GM23338 (cell line): ENCODE data around the gene EPHA8. TPM values are rescaled to one million over a fixed set of nuclear protein-coding genes. Genes with fewer than 3 reads are reported as not detected.

Source experiments
- ATAC-seq: fragments of 200-7000 bp; cut with Tn5 transposase; 3 replicates; pipeline ENCODE4 v1.9.1; 2020
- DNase-seq: peaks from one replicate; pipeline ENCODE4 v3.0.0-alpha.2; 2015; ENCODE audit warnings: low spot score
- H2AFZ ChIP-seq: fragments of 200-600 bp; sonication (generic); 2 replicates; pipeline ENCODE4 v1.8.0; 2016; ENCODE audit warnings: antibody characterized with exemption, mild to moderate bottlenecking, moderate library complexity
- H3F3A ChIP-seq: fragments of 200-600 bp; sonication (generic); replicated peaks from 2 replicates; pipeline ENCODE4 v1.8.0; 2017; ENCODE audit warnings: antibody characterized with exemption, mixed run types, low read depth
- H3K27ac ChIP-seq: fragments of 200-600 bp; sonication (generic); 2 replicates; pipeline ENCODE4 v1.6.1; 2016; ENCODE audit warnings: low read depth
- H3K27me3 ChIP-seq: fragments of 200-600 bp; sonication (generic); 2 replicates; pipeline ENCODE4 v1.8.0; 2016; ENCODE audit warnings: mild to moderate bottlenecking, mixed run types, moderate library complexity; ENCODE audit not compliant: insufficient read depth
- H3K36me3 ChIP-seq: fragments of 200-600 bp; sonication (generic); 2 replicates; pipeline ENCODE4 v1.8.0; 2016; ENCODE audit warnings: mild to moderate bottlenecking; ENCODE audit not compliant: insufficient read depth
- H3K4me1 ChIP-seq: fragments of 200-600 bp; sonication (generic); 2 replicates; pipeline ENCODE4 v1.8.0; 2016; ENCODE audit warnings: mild to moderate bottlenecking, moderate library complexity; ENCODE audit not compliant: insufficient read depth
- H3K4me2 ChIP-seq: fragments of 200-600 bp; sonication (generic); 2 replicates; pipeline ENCODE4 v1.7.1; 2017; ENCODE audit warnings: mixed run types
- H3K4me3 ChIP-seq: fragments of 200-600 bp; sonication (generic); 2 replicates; pipeline ENCODE4 v1.6.1; 2016; ENCODE audit warnings: mixed run types
- H3K79me2 ChIP-seq: fragments of 200-600 bp; sonication (generic); replicated peaks from 2 replicates; pipeline ENCODE4 v1.8.0; 2017; ENCODE audit warnings: mild to moderate bottlenecking; ENCODE audit not compliant: insufficient read depth
- H3K9me2 ChIP-seq: fragments of 200-600 bp; sonication (generic); 2 replicates; pipeline ENCODE4 v1.8.0; 2017; ENCODE audit not compliant: insufficient read depth
- H4K20me1 ChIP-seq: fragments of 200-600 bp; sonication (generic); replicated peaks from 2 replicates; pipeline ENCODE4 v1.8.0; 2017; ENCODE audit warnings: mild to moderate bottlenecking; ENCODE audit not compliant: insufficient read depth
- H3K27ac Mint-ChIP-seq: 2 replicates; pipeline ENCODE4 v1.8.0; 2020; ENCODE audit warnings: inconsistent platforms, mild to moderate bottlenecking, moderate library complexity, mixed read lengths
- H3K27me3 Mint-ChIP-seq: 3 replicates; pipeline ENCODE4 v1.8.0; 2022; ENCODE audit warnings: low read depth, mild to moderate bottlenecking, moderate library complexity, mixed read lengths, inconsistent platforms; ENCODE audit not compliant: insufficient read depth, poor library complexity
- H3K36me3 Mint-ChIP-seq: 3 replicates; pipeline ENCODE4 v1.8.0; 2021; ENCODE audit warnings: low read depth, mild to moderate bottlenecking, inconsistent platforms, moderate library complexity, mixed read lengths
- H3K4me1 Mint-ChIP-seq: 3 replicates; pipeline ENCODE4 v1.8.0; 2020; ENCODE audit warnings: mild to moderate bottlenecking, inconsistent platforms, mixed read lengths
- H3K4me3 Mint-ChIP-seq: 3 replicates; pipeline ENCODE4 v1.8.0; 2021; ENCODE audit warnings: moderate library complexity, mild to moderate bottlenecking, inconsistent platforms, mixed read lengths
- H3K9me3 Mint-ChIP-seq: 3 replicates; pipeline ENCODE4 v1.8.0; 2020; ENCODE audit warnings: moderate library complexity, mild to moderate bottlenecking, inconsistent platforms, mixed read lengths
- CREB1 ChIP-seq: fragments of 250-450 bp; sonication (Bioruptor Pico); IDR thresholded peaks from 2 replicates; pipeline ENCODE4 v1.5.0; 2020; ENCODE audit warnings: low read depth, mild to moderate bottlenecking, moderate library complexity
- NANOG ChIP-seq: IDR thresholded peaks from 2 replicates; pipeline ENCODE4 v1.6.1; 2016; ENCODE audit warnings: antibody characterized with exemption, borderline replicate concordance
- STAT1 ChIP-seq: IDR thresholded peaks from one replicate; pipeline ENCODE4 v1.6.1; 2016; ENCODE audit warnings: antibody characterized with exemption; ENCODE audit not compliant: unreplicated experiment
- ZNF114 ChIP-seq: fragments of 250-450 bp; sonication (Bioruptor Pico); IDR thresholded peaks from 2 replicates; pipeline ENCODE4 v1.5.0; 2020; ENCODE audit warnings: mild to moderate bottlenecking, moderate library complexity
- ZNF331 ChIP-seq: fragments of 250-450 bp; sonication (Bioruptor Pico); IDR thresholded peaks from 2 replicates; pipeline ENCODE4 v1.5.0; 2020; ENCODE audit warnings: low read depth, mild to moderate bottlenecking, moderate library complexity
- polyA plus RNA-seq: library from polyadenylated mRNA; unstranded; fragments of >200 nt; fragmentation: Nextera tagmentation; extraction: Ambion mirVana; gene quantifications from 2 replicates; pipeline ENCODE4 v1.2.1, GENCODE V29; 2016
- total RNA-seq: library from RNA; depleted of rRNA; stranded (reverse); fragments of >200 nt; shearing (Covaris generic); gene quantifications from 2 replicates; pipeline ENCODE4 v1.2.3, GENCODE V29; 2014
- TF ChIP-seq, protein P1 (sequence below): fragments of 250-450 bp; sonication (Bioruptor Pico); IDR thresholded peaks from 2 replicates; pipeline ENCODE4 v1.5.0; 2020; ENCODE audit warnings: mild to moderate bottlenecking, moderate library complexity
- TF ChIP-seq, protein P2 (sequence below): IDR thresholded peaks from 2 replicates; pipeline ENCODE4 v1.6.1; 2016; ENCODE audit warnings: antibody characterized with exemption

The EPHA8 gene
- total and polyA plus RNA-seq, 2 experiments from 2014 or later = 2.3 to 5.0 TPM

DNA sequence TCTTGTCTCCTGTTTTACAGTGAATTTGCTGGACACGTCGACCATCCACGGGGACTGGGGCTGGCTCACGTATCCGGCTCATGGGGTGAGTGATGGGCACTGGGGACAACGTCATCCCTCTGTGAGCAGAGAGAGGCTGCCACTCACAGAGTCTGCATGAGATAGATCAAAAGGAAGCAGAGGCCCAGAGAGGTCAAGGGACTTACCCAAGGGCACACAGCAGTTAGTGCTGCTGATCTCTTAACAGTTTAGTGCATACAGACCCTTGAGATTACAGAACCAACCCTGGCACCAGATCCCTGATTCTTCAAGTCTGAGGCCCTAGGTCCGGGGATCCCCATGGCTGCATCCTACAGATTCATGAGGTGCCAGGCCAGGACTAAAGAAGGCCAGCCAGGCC lies 6.0 kb downstream of the EPHA8 start (continued):
- TF ChIP-seq, protein P1, sequence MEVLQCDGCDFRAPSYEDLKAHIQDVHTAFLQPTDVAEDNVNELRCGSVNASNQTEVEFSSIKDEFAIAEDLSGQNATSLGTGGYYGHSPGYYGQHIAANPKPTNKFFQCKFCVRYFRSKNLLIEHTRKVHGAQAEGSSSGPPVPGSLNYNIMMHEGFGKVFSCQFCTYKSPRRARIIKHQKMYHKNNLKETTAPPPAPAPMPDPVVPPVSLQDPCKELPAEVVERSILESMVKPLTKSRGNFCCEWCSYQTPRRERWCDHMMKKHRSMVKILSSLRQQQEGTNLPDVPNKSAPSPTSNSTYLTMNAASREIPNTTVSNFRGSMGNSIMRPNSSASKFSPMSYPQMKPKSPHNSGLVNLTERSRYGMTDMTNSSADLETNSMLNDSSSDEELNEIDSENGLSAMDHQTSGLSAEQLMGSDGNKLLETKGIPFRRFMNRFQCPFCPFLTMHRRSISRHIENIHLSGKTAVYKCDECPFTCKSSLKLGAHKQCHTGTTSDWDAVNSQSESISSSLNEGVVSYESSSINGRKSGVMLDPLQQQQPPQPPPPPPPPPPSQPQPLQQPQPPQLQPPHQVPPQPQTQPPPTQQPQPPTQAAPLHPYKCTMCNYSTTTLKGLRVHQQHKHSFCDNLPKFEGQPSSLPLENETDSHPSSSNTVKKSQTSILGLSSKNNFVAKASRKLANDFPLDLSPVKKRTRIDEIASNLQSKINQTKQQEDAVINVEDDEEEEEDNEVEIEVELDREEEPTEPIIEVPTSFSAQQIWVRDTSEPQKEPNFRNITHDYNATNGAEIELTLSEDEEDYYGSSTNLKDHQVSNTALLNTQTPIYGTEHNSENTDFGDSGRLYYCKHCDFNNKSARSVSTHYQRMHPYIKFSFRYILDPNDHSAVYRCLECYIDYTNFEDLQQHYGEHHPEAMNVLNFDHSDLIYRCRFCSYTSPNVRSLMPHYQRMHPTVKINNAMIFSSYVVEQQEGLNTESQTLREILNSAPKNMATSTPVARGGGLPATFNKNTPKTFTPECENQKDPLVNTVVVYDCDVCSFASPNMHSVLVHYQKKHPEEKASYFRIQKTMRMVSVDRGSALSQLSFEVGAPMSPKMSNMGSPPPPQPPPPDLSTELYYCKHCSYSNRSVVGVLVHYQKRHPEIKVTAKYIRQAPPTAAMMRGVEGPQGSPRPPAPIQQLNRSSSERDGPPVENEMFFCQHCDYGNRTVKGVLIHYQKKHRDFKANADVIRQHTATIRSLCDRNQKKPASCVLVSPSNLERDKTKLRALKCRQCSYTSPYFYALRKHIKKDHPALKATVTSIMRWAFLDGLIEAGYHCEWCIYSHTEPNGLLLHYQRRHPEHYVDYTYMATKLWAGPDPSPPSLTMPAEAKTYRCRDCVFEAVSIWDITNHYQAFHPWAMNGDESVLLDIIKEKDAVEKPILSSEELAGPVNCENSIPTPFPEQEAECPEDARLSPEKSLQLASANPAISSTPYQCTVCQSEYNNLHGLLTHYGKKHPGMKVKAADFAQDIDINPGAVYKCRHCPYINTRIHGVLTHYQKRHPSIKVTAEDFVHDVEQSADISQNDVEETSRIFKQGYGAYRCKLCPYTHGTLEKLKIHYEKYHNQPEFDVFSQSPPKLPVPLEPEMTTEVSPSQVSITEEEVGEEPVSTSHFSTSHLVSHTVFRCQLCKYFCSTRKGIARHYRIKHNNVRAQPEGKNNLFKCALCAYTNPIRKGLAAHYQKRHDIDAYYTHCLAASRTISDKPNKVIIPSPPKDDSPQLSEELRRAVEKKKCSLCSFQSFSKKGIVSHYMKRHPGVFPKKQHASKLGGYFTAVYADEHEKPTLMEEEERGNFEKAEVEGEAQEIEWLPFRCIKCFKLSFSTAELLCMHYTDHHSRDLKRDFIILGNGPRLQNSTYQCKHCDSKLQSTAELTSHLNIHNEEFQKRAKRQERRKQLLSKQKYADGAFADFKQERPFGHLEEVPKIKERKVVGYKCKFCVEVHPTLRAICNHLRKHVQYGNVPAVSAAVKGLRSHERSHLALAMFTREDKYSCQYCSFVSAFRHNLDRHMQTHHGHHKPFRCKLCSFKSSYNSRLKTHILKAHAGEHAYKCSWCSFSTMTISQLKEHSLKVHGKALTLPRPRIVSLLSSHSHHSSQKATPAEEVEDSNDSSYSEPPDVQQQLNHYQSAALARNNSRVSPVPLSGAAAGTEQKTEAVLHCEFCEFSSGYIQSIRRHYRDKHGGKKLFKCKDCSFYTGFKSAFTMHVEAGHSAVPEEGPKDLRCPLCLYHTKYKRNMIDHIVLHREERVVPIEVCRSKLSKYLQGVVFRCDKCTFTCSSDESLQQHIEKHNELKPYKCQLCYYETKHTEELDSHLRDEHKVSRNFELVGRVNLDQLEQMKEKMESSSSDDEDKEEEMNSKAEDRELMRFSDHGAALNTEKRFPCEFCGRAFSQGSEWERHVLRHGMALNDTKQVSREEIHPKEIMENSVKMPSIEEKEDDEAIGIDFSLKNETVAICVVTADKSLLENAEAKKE (CRISPR knock-in tag) = no peak
- TF ChIP-seq NANOG = no peak
- no peak for TF ChIP-seq STAT1
- no peak for TF ChIP-seq CREB1 (CRISPR knock-in tag)

DNA sequence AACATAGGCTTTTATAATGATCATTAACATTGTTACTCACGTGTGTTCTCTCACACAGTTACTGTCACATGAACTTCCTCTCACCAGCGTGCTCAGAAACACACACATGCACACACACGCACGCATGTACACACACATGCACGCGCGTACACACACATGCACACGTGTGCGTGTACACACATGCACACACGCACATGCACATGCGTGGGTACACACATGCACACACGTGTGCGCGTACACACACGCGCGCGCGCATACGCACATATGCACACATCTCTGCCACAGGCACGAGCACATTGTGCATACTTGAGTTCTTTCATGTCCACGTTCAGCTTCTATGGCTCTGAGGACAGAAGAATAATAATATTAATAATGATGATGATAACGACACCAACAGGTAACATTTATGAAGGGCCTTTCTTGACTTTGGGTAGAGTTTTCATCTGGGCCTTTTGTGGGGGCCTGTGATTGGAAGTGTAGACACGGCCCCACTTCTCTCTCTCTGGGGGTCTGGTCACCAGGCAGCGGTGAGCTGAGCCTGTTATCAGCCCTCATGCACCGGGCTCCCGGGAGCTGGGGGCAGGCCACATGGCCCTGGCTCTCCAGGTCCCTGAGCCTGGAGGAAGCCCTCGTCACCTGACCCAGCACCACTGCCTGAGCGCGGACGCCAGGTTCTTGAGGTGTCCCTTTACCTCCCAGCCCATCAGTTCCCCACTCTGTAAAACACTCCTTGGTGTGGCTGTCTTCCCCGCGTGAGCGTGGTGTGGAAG lies 7.0 kb downstream of the EPHA8 start:
- H3K27ac ChIP-seq = no peak overlapping the region
- Mint-ChIP-seq H3K36me3 (no peaks in the 10 kb centered on the region), H3K4me1 (peaks cover 10% of the 10 kb centered on the region), H3K27ac (no peak overlapping the region), H3K27me3 (peaks cover 5% of the 10 kb centered on the region), H3K9me3 (no peaks in the 10 kb centered on the region), H3K4me3 (no peak overlapping the region)
- no peaks in the 10 kb centered on the region for H3K27me3 ChIP-seq
- H3K4me1 ChIP-seq = no peaks in the 10 kb centered on the region; the same call in 1 of the 2 replicates
- H3K4me2 ChIP-seq = no peak overlapping the region
- no peaks in the 10 kb centered on the region for H3K9me2 ChIP-seq
- H3K36me3 ChIP-seq = no peaks in the 10 kb centered on the region
- ATAC-seq (no peak), DNase-seq (no peak)
- TF ChIP-seq ZNF114 (CRISPR knock-in tag) (no peak), STAT1 (no peak), ZNF331 (no peak)
- TF ChIP-seq, protein P2, sequence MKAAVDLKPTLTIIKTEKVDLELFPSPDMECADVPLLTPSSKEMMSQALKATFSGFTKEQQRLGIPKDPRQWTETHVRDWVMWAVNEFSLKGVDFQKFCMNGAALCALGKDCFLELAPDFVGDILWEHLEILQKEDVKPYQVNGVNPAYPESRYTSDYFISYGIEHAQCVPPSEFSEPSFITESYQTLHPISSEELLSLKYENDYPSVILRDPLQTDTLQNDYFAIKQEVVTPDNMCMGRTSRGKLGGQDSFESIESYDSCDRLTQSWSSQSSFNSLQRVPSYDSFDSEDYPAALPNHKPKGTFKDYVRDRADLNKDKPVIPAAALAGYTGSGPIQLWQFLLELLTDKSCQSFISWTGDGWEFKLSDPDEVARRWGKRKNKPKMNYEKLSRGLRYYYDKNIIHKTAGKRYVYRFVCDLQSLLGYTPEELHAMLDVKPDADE = no peak
- TF ChIP-seq, protein P1 (CRISPR knock-in tag) = no peak
- H3K79me2 ChIP-seq = no peaks in the 10 kb centered on the region
- H3K4me3 ChIP-seq = no peak overlapping the region
- H3F3A ChIP-seq = no peaks in the 10 kb centered on the region
- no peaks in the 10 kb centered on the region; the same call in 1 of the 2 replicates for H4K20me1 ChIP-seq
- H2AFZ ChIP-seq = no peak overlapping the region
